GM23338 (cell line): ENCODE results near the gene RNU6-9. TPM values are rescaled to one million over a fixed set of nuclear protein-coding genes. Genes with fewer than 3 reads are reported as not detected.

Source experiments
- ATAC-seq: fragments of 200-7000 bp; cut with Tn5 transposase; 3 replicates; pipeline ENCODE4 v1.9.1; 2020
- DNase-seq: peaks from one replicate; pipeline ENCODE4 v3.0.0-alpha.2; 2015; ENCODE audit warnings: low spot score
- H2AFZ ChIP-seq: fragments of 200-600 bp; sonication (generic); 2 replicates; pipeline ENCODE4 v1.8.0; 2016; ENCODE audit warnings: antibody characterized with exemption, mild to moderate bottlenecking, moderate library complexity
- H3F3A ChIP-seq: fragments of 200-600 bp; sonication (generic); replicated peaks from 2 replicates; pipeline ENCODE4 v1.8.0; 2017; ENCODE audit warnings: antibody characterized with exemption, mixed run types, low read depth
- H3K27ac ChIP-seq: fragments of 200-600 bp; sonication (generic); 2 replicates; pipeline ENCODE4 v1.6.1; 2016; ENCODE audit warnings: low read depth
- H3K27me3 ChIP-seq: fragments of 200-600 bp; sonication (generic); 2 replicates; pipeline ENCODE4 v1.8.0; 2016; ENCODE audit warnings: mild to moderate bottlenecking, mixed run types, moderate library complexity; ENCODE audit not compliant: insufficient read depth
- H3K36me3 ChIP-seq: fragments of 200-600 bp; sonication (generic); 2 replicates; pipeline ENCODE4 v1.8.0; 2016; ENCODE audit warnings: mild to moderate bottlenecking; ENCODE audit not compliant: insufficient read depth
- H3K4me1 ChIP-seq: fragments of 200-600 bp; sonication (generic); 2 replicates; pipeline ENCODE4 v1.8.0; 2016; ENCODE audit warnings: mild to moderate bottlenecking, moderate library complexity; ENCODE audit not compliant: insufficient read depth
- H3K4me2 ChIP-seq: fragments of 200-600 bp; sonication (generic); 2 replicates; pipeline ENCODE4 v1.7.1; 2017; ENCODE audit warnings: mixed run types
- H3K4me3 ChIP-seq: fragments of 200-600 bp; sonication (generic); 2 replicates; pipeline ENCODE4 v1.6.1; 2016; ENCODE audit warnings: mixed run types
- H3K79me2 ChIP-seq: fragments of 200-600 bp; sonication (generic); replicated peaks from 2 replicates; pipeline ENCODE4 v1.8.0; 2017; ENCODE audit warnings: mild to moderate bottlenecking; ENCODE audit not compliant: insufficient read depth
- H3K9me2 ChIP-seq: fragments of 200-600 bp; sonication (generic); 2 replicates; pipeline ENCODE4 v1.8.0; 2017; ENCODE audit not compliant: insufficient read depth
- H4K20me1 ChIP-seq: fragments of 200-600 bp; sonication (generic); replicated peaks from 2 replicates; pipeline ENCODE4 v1.8.0; 2017; ENCODE audit warnings: mild to moderate bottlenecking; ENCODE audit not compliant: insufficient read depth
- H3K27ac Mint-ChIP-seq: 2 replicates; pipeline ENCODE4 v1.8.0; 2020; ENCODE audit warnings: inconsistent platforms, mild to moderate bottlenecking, moderate library complexity, mixed read lengths
- H3K27me3 Mint-ChIP-seq: 3 replicates; pipeline ENCODE4 v1.8.0; 2022; ENCODE audit warnings: low read depth, mild to moderate bottlenecking, moderate library complexity, mixed read lengths, inconsistent platforms; ENCODE audit not compliant: insufficient read depth, poor library complexity
- H3K36me3 Mint-ChIP-seq: 3 replicates; pipeline ENCODE4 v1.8.0; 2021; ENCODE audit warnings: low read depth, mild to moderate bottlenecking, inconsistent platforms, moderate library complexity, mixed read lengths
- H3K4me1 Mint-ChIP-seq: 3 replicates; pipeline ENCODE4 v1.8.0; 2020; ENCODE audit warnings: mild to moderate bottlenecking, inconsistent platforms, mixed read lengths
- H3K4me3 Mint-ChIP-seq: 3 replicates; pipeline ENCODE4 v1.8.0; 2021; ENCODE audit warnings: moderate library complexity, mild to moderate bottlenecking, inconsistent platforms, mixed read lengths
- H3K9me3 Mint-ChIP-seq: 3 replicates; pipeline ENCODE4 v1.8.0; 2020; ENCODE audit warnings: moderate library complexity, mild to moderate bottlenecking, inconsistent platforms, mixed read lengths
- ETS1 ChIP-seq: IDR thresholded peaks from 2 replicates; pipeline ENCODE4 v1.6.1; 2016; ENCODE audit warnings: antibody characterized with exemption
- EZH2 ChIP-seq: fragments of 200-600 bp; sonication (generic); IDR thresholded peaks from one replicate; pipeline ENCODE4 v1.8.0; 2017; ENCODE audit warnings: antibody characterized with exemption, mild to moderate bottlenecking, low read depth; ENCODE audit not compliant: unreplicated experiment
- EZH2phosphoT487 ChIP-seq: fragments of 200-600 bp; sonication (generic); IDR thresholded peaks from one replicate; pipeline ENCODE4 v1.8.1; 2018; ENCODE audit warnings: antibody characterized with exemption; ENCODE audit not compliant: unreplicated experiment
- JUNB ChIP-seq: IDR thresholded peaks from one replicate; pipeline ENCODE4 v1.6.1; 2016; ENCODE audit warnings: antibody characterized with exemption; ENCODE audit not compliant: unreplicated experiment
- NANOG ChIP-seq: IDR thresholded peaks from 2 replicates; pipeline ENCODE4 v1.6.1; 2016; ENCODE audit warnings: antibody characterized with exemption, borderline replicate concordance
- POLR2AphosphoS5 ChIP-seq: IDR thresholded peaks from 2 replicates; pipeline ENCODE4 v1.6.1; 2016; ENCODE audit warnings: antibody characterized with exemption, low read depth
- STAT1 ChIP-seq: IDR thresholded peaks from one replicate; pipeline ENCODE4 v1.6.1; 2016; ENCODE audit warnings: antibody characterized with exemption; ENCODE audit not compliant: unreplicated experiment
- ZNF114 ChIP-seq: fragments of 250-450 bp; sonication (Bioruptor Pico); IDR thresholded peaks from 2 replicates; pipeline ENCODE4 v1.5.0; 2020; ENCODE audit warnings: mild to moderate bottlenecking, moderate library complexity
- ZNF331 ChIP-seq: fragments of 250-450 bp; sonication (Bioruptor Pico); IDR thresholded peaks from 2 replicates; pipeline ENCODE4 v1.5.0; 2020; ENCODE audit warnings: low read depth, mild to moderate bottlenecking, moderate library complexity
- ZNF462 ChIP-seq: fragments of 250-450 bp; sonication (Bioruptor Pico); IDR thresholded peaks from 2 replicates; pipeline ENCODE4 v1.5.0; 2020; ENCODE audit warnings: mild to moderate bottlenecking, moderate library complexity
- polyA plus RNA-seq: library from polyadenylated mRNA; unstranded; fragments of >200 nt; fragmentation: Nextera tagmentation; extraction: Ambion mirVana; gene quantifications from 2 replicates; pipeline ENCODE4 v1.2.1, GENCODE V29; 2016
- total RNA-seq: library from RNA; depleted of rRNA; stranded (reverse); fragments of >200 nt; shearing (Covaris generic); gene quantifications from 2 replicates; pipeline ENCODE4 v1.2.3, GENCODE V29; 2014

The RNU6-9 gene
- total and polyA plus RNA-seq, 2 experiments from 2014 or later, result not detected

- no peak overlapping the region for H3K27ac Mint-ChIP-seq
- H3K4me3 Mint-ChIP-seq, result no peak overlapping the region
- no peak overlapping the region for H3K27ac ChIP-seq
These were observed 20.9 kb upstream of the RNU6-9 start for GRCh38 chr19:872266-872951.

GRCh38 chr19:873084-873483 is 20.2 kb upstream of the RNU6-9 start:
- ATAC-seq (peak; percentile 45), DNase-seq (peak; percentile 83)
- H3K27ac ChIP-seq, result no peak overlapping the region
- no peaks in the 10 kb centered on the region for H3K9me2 ChIP-seq
- Mint-ChIP-seq H3K27ac (no peak overlapping the region), H3K9me3 (peaks cover 11% of the 10 kb centered on the region), H3K4me3 (no peak overlapping the region), H3K36me3 (peaks cover 46% of the 10 kb centered on the region), H3K4me1 (no peaks in the 10 kb centered on the region), H3K27me3 (peaks cover 28% of the 10 kb centered on the region)
- no peaks in the 10 kb centered on the region for H4K20me1 ChIP-seq
- H3K4me3 ChIP-seq, result no peak overlapping the region
- no peaks in the 10 kb centered on the region for H3K27me3 ChIP-seq
- no peaks in the 10 kb centered on the region for H3K4me1 ChIP-seq
- H3F3A ChIP-seq, result peaks cover 19% of the 10 kb centered on the region
- no peak overlapping the region for H2AFZ ChIP-seq
- H3K79me2 ChIP-seq, result no peaks in the 10 kb centered on the region
- TF ChIP-seq ZNF462 (CRISPR knock-in tag) (no peak), STAT1 (no peak), JUNB (no peak), ETS1 (no peak), EZH2phosphoT487 (no peak), EZH2 (no peak), ZNF114 (CRISPR knock-in tag) (no peak), ZNF331 (CRISPR knock-in tag) (no peak), POLR2AphosphoS5 (no peak), NANOG (no peak)
- no peaks in the 10 kb centered on the region; the same call in 1 of the 2 replicates for H3K36me3 ChIP-seq
- H3K4me2 ChIP-seq, result no peak overlapping the region

More at GRCh38 chr19:872266-872951, 20.9 kb upstream of the RNU6-9 start:
- Histone ChIP-seq H3K4me1 (no peaks in the 10 kb centered on the region), H4K20me1 (no peaks in the 10 kb centered on the region), H2AFZ (no peak overlapping the region), H3F3A (peaks cover 19% of the 10 kb centered on the region), H3K4me2 (no peak overlapping the region), H3K4me3 (no peak overlapping the region), H3K79me2 (no peaks in the 10 kb centered on the region), H3K27me3 (no peaks in the 10 kb centered on the region), H3K36me3 (no peaks in the 10 kb centered on the region; the same call in 1 of the 2 replicates), H3K9me2 (no peaks in the 10 kb centered on the region)
- TF ChIP-seq POLR2AphosphoS5, result no peak
- ATAC-seq (peak; percentile 38), DNase-seq (peak; percentile 82)
- H3K4me1 Mint-ChIP-seq, result peaks cover 2% of the 10 kb centered on the region
- peaks cover 28% of the 10 kb centered on the region for H3K27me3 Mint-ChIP-seq
- peaks cover 11% of the 10 kb centered on the region for H3K9me3 Mint-ChIP-seq
- peaks cover 48% of the 10 kb centered on the region for H3K36me3 Mint-ChIP-seq
